SK-N-SH treated with all-trans-retinoic acid at 6 μM for 48 hours (cell line): ENCODE data around the gene CCN6.

Experiments
- ESRRG ChIP-seq: fragments of 250-450 bp; sonication (Bioruptor Pico); IDR thresholded peaks from 2 replicates; pipeline ENCODE4 v1.6.1; 2021; ENCODE audit warnings: mild to moderate bottlenecking
- RARB ChIP-seq: fragments of 250-450 bp; sonication (Bioruptor Pico); IDR thresholded peaks from 2 replicates; pipeline ENCODE4 v1.8.0; 2021; ENCODE audit warnings: mild to moderate bottlenecking, moderate library complexity
- TF ChIP-seq, protein P1 (sequence below): fragments of 250-450 bp; sonication (Bioruptor Pico); IDR thresholded peaks from 2 replicates; pipeline ENCODE4 v1.8.0; 2020; ENCODE audit warnings: mild to moderate bottlenecking, moderate library complexity, borderline replicate concordance

DNA sequence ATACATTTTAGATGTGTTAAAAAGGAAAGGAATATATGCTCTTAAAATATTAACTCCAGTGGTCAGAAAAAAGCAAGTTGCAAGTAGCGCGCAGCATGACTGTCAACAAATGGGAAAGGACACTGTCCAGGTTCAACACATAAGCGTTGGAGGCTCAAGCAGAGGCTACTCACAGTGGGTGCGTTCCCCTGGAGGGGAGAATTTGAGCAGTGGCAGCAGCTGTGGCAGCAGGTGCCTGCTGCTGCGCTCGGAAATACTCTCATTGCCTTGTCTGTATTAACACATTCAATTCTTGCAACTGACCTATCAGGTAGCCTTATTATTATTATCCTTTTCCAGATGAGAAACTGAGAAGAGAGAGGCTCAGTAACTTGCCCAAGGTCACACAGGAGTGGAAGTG is 21.9 kb upstream of the CCN6 start:
- TF ChIP-seq, protein P1, sequence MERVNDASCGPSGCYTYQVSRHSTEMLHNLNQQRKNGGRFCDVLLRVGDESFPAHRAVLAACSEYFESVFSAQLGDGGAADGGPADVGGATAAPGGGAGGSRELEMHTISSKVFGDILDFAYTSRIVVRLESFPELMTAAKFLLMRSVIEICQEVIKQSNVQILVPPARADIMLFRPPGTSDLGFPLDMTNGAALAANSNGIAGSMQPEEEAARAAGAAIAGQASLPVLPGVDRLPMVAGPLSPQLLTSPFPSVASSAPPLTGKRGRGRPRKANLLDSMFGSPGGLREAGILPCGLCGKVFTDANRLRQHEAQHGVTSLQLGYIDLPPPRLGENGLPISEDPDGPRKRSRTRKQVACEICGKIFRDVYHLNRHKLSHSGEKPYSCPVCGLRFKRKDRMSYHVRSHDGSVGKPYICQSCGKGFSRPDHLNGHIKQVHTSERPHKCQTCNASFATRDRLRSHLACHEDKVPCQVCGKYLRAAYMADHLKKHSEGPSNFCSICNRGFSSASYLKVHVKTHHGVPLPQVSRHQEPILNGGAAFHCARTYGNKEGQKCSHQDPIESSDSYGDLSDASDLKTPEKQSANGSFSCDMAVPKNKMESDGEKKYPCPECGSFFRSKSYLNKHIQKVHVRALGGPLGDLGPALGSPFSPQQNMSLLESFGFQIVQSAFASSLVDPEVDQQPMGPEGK (CRISPR knock-in tag), result no peak
- no peak for TF ChIP-seq RARB (CRISPR knock-in tag)
- TF ChIP-seq ESRRG (CRISPR knock-in tag), result no peak
